NOMO-1 (cell line): ENCODE data around the gene KCNMA1.

Source experiments
- DNase-seq, 2 experiments: peaks; one replicate each; lab custom pipeline; 2025; ENCODE audit not compliant: unreplicated experiment in 2 of 2; lab: John Stamatoyannopoulos, UW

The KCNMA1 gene

DNA sequence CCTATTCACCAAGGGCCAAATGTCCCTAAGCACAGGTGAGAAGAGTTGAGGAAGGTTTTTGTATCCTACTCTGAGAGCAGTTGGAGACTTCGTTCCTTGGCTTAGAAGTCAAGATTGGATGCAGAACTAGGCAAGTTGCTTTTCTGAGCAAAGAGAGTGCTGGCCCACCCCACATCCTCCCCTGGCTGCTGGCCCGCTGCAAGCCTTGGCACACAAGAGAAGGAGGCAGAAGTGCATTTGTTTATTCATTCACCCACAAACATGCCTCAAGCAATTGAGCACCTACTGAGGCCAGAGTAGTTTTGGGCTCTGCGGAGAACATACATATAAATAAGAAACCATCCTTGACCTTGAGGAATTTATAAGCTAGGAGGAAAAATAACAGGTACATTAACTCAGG, 318.9 kb downstream of the KCNMA1 start:
- DNase-seq: no peak

- no peak for DNase-seq
Observed at GRCh38 chr10:77317221-77317620, 320.4 kb downstream of the KCNMA1 start.

DNA sequence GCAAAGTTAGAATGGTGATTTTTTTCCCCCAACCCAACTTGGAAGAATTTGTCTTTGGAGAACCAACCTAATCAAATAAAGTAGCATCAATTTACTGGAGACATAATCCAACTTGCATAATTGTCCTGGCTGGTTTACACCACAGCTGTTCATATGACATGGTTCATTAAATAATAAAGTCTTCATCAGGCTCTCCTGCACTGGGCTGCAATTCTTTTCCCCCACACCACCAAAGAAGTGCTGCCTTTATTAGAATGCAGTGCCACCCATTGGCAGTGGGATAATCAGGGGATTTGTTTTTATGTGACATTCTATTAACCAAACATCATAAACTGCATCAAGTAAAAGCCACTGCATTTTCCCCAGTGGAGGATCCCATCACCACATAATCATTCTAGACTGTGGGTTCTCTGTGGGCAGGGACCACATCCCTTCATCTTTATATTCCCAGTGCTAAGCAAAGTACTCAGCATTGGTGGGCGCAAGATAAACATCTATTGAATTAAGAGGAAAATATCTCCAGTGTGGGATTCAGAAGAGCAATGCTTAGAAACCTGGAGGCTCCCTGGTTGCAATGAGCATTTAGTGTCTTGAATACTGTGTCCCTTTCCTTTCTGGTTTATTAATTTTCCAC, 322.0 kb downstream of the KCNMA1 start:
- no peak for DNase-seq

DNA sequence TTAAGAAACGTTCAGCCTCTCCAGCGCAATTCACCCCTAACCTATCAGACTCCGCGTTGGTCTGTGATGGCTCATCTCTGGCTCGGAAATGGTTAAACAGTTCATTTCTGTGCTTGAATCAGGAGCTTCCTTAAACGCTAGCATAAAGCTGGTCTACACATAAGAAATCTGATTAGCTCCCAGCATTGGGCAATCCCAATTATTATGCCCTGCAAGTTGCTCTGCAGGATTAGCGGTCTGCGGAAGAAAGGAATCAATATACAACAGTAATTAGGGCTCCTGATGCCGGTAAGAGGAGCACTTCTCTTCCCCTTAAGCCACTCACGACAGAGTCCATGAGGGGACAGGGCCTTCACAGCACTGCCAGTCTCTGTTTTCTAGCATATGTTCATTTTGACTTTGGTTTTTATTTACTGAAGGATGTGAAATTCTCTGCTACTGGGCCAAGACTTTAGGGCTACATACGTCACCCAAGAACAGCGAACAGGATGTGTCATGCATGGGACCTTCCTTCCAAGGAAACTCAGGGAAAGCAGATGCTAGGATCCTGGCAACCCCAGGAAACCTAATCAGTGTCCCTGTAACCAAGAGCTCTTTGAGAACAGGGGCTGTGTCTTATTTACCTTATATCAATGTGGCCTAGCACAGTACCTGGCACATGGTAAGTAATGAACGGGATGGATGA, 324.4 kb downstream of the KCNMA1 start:
- no peak for DNase-seq

DNA sequence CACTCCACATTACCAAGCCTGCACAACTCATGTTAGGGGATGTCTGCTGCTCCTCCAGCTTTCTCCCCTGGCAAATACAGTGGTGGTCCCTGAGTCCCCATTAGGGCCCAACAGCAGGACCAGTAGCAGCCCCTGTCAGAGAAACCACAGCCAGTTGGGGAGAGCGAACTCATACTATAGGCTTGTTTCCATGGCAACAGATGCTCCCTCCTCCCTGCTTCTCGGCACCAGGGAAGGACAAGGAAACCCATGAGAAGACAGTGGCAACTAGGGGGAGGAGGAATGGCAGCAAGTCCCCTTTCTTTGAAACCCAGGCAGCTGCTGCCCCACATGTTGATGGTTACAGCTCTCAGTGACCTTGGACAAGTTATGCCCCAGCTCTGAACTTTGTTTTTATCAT, 326.4 kb downstream of the KCNMA1 start:
- no peak for DNase-seq

- no peak for DNase-seq
Observed at GRCh38 chr10:77310288-77310840, 327.2 kb downstream of the KCNMA1 start.

DNA sequence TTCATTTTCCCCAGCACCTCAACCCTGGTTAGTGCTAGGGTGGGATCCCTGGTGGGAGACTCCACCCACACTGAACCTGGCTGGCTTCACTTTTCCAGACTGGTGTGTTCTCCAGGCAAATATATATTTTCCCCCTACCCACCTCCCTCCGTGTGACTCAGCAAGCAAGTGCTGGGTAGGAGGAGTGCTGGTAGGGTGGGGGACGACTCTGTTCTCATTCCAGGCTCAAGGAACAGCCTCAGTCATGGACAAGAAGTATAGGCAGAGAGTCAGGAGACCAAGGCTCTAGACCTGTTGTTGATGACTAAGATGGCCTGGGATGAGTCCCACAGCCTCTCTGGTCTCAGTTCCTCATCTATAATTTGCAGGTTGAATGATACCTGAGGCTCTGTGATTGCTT, 328.1 kb downstream of the KCNMA1 start:
- DNase-seq: no peak

DNA sequence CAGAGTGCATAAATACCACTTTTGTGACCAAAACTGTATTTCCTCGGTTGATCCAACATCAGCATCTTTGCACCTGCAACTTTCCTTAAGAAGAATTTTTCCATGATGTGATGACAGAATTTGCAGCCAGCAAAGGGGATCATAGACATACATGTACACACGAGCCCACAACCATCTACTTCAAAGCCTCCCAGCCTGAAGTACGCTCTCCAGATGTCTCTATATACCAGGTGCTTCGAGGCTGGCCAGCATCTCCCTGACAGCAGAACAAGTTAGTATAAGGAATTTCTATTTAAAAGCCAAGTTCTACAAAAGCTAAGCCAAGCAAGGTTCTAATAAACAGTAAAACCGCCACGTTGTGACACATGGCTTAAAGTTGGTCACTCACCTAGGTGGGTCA, 328.5 kb downstream of the KCNMA1 start:
- DNase-seq: no peak

DNA sequence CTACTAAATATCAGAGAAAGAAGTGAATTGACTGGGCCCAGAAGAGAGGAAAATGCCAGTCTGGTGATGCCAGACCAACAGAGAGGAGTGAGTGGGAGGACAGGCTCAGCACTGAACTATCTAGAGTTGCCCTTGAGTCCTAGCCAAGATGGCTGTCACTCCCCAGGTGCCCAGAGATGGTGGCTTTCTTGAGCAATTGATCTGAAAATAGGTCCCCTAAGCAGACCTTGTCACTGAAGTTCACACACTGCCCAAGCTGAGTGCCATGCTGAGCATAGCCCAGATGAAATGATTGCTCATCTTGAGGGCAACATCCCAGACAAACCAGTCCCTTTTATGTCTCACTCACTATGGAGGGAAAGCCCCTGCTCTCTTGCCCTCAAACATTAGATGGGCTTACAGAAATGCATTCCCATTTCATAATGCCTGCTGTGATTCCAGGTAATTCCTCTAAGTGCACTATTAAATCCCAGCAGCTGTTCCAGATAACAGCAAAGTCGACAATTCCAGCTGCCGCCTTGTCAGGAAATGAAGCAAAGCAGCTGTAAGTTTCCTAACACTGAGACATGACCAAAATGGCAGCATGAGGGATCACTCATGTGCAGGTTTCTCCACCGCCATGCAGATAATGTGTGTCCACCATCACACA, 329.4 kb downstream of the KCNMA1 start:
- no peak for DNase-seq

GRCh38 chr10:77306666-77307065, 330.9 kb downstream of the KCNMA1 start:
- no peak for DNase-seq

GRCh38 chr10:77305650-77306632, 331.7 kb downstream of the KCNMA1 start:
- no peak for DNase-seq

GRCh38 chr10:77304192-77304591, 333.4 kb downstream of the KCNMA1 start:
- DNase-seq: no peak

DNA sequence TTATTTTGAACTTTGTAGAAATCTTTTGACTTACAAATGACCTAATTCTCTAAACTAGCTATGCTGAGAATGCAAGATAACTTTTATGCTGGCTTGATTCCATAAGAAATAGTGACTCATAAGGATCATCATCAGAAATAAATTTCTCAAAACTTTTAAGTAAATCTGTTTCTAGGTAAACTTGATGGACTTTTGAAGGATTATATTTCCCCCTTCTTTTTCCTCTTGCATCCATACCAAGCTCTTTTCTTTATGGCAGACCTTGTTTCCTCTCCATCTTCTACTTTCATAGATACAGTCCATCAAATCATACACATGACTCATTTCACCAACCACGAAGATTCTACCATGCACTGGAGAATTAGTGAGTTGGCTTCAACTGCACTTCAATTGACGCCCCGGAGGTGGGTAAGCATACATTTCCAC, 336.3 kb downstream of the KCNMA1 start:
- no peak for DNase-seq

DNA sequence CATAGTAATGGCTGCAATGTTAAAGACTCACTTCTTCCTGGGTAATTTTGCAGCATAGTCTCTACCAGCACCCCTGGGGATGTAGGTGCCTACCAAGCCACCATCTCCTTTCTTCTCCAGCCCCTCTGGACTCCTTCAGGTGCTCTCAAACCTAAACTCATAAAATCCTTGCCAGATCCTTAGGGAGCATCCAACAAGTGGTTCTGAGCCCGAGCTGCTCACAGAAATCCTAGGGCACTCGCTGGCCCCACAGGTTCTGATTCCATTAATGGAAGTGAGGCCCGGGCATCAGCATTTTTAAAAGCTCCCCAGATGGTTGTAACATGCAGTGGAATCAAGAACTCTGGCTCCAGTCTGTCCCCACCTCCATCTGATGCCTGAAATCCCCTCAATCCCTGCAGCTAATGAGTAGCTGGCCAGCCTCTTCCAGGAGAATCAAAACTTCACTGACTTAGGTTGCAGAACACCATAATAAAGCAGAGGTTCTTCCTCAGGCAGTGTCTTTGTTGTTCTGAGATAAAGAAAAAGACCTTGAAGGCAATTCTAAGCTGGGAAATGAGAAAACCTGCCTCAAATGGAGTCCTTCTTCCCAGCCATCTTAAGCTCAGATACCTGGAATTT, 336.8 kb downstream of the KCNMA1 start:
- no peak for DNase-seq

GRCh38 chr10:77299320-77299719, 338.3 kb downstream of the KCNMA1 start:
- no peak for DNase-seq

DNA sequence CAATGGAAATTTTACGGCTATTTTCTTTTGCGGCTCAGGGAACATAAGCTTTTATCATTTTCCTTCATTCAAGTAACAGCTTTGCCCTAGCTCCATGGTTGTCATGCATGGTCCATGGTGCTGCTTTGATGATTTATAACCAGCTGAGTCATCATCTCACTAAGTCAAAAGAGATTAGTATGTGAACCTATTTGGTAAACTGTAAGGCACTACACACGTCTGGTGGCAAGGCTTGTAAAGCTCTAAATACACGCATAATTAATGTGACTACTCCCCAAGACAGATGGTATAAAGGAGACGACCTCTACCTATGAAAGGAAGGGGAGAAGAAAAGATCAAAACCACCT, 340.2 kb downstream of the KCNMA1 start:
- no peak for DNase-seq

- no peak for DNase-seq
Observed at GRCh38 chr10:77296534-77297392, 340.8 kb downstream of the KCNMA1 start.

GRCh38 chr10:77293773-77294172, 343.8 kb downstream of the KCNMA1 start:
- no peak for DNase-seq

- no peak for DNase-seq
Observed at GRCh38 chr10:77293347-77293746, 344.3 kb downstream of the KCNMA1 start.
